ENCODE data around the gene NKAP.
"Not testable (repeated sequence)": the region's sequence is repeated elsewhere in the genome, so short reads cannot be mapped to it uniquely, and the experiment has no call there.

The NKAP gene

GRCh38 chrX:119970574-119970973 is 27.0 kb upstream of the NKAP start:
- H3K9me3 ChIP-seq (ENCODE audit: insufficient read depth, low read length) = no peaks in the 10 kb centered on the region
- no peaks in the 10 kb centered on the region for H3K27me3 ChIP-seq (ENCODE audit: low read depth, low read length)
- H3K36me3 ChIP-seq (replicated peaks; ENCODE audit: low read depth, low read length) = no peaks in the 10 kb centered on the region
- no peak for TF ChIP-seq EZH2phosphoT487 (IDR thresholded peaks at IDR 0.05; ENCODE audit: low read depth)
- TF ChIP-seq, protein P1, sequence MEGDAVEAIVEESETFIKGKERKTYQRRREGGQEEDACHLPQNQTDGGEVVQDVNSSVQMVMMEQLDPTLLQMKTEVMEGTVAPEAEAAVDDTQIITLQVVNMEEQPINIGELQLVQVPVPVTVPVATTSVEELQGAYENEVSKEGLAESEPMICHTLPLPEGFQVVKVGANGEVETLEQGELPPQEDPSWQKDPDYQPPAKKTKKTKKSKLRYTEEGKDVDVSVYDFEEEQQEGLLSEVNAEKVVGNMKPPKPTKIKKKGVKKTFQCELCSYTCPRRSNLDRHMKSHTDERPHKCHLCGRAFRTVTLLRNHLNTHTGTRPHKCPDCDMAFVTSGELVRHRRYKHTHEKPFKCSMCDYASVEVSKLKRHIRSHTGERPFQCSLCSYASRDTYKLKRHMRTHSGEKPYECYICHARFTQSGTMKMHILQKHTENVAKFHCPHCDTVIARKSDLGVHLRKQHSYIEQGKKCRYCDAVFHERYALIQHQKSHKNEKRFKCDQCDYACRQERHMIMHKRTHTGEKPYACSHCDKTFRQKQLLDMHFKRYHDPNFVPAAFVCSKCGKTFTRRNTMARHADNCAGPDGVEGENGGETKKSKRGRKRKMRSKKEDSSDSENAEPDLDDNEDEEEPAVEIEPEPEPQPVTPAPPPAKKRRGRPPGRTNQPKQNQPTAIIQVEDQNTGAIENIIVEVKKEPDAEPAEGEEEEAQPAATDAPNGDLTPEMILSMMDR (IDR thresholded peaks at IDR 0.05; ENCODE audit: low read depth, low read length) = no peak
- H3K4me3 ChIP-seq (ENCODE audit: low read length) = no peak overlapping the region
- no peak overlapping the region for H2AFZ ChIP-seq (ENCODE audit: low read depth, low read length)
- H3K4me1 ChIP-seq (ENCODE audit: low read length) = no peaks in the 10 kb centered on the region
- H3K79me2 ChIP-seq (ENCODE audit: low read length) = no peaks in the 10 kb centered on the region
- H4K20me1 ChIP-seq (ENCODE audit: insufficient read depth, low read length) = no peaks in the 10 kb centered on the region
- no peak overlapping the region for H3K4me2 ChIP-seq (ENCODE audit: low read length)
- H3K27ac ChIP-seq (ENCODE audit: low read length) = no peak overlapping the region
- no peak overlapping the region for H3K9ac ChIP-seq (ENCODE audit: low read length)

- not testable (repeated sequence) for H3K27me3 ChIP-seq (ENCODE audit: low read depth, low read length); H3K4me2 ChIP-seq (ENCODE audit: low read length); H3K4me3 ChIP-seq (ENCODE audit: low read length); H2AFZ ChIP-seq (ENCODE audit: low read depth, low read length); H3K36me3 ChIP-seq (replicated peaks; ENCODE audit: low read depth, low read length); H3K9ac ChIP-seq (ENCODE audit: low read length); H3K79me2 ChIP-seq (ENCODE audit: low read length); H4K20me1 ChIP-seq (ENCODE audit: insufficient read depth, low read length); H3K4me1 ChIP-seq (ENCODE audit: low read length); H3K9me3 ChIP-seq (ENCODE audit: insufficient read depth, low read length); H3K27ac ChIP-seq (ENCODE audit: low read length)
These were observed 23.3 kb upstream of the NKAP start for GRCh38 chrX:119966837-119967236.

DNA sequence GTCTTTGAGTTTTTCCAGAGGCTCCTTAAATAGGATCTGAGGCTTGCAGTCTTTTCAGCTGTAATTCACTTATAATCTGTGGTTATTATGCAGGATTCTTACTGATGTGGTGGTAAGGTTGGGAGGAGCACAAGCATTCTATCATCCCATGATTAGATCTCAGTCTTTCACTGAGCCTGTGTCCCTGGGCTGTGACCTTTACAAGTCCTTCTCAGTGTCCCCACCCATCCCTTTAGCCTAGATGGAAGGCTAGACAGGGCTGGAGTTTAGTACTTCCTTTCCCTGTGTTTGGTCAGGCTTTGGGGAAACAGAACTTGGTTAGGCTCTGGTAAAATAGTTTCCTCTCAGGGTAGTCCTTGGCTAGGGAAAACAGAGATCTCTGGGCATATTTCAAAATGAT is 17.1 kb upstream of the NKAP start:
- Histone ChIP-seq H3K9me3 (ENCODE audit: insufficient read depth, low read length) (no peaks in the 10 kb centered on the region), H4K20me1 (ENCODE audit: insufficient read depth, low read length) (no peaks in the 10 kb centered on the region), H3K36me3 (replicated peaks; ENCODE audit: low read depth, low read length) (no peaks in the 10 kb centered on the region), H3K27ac (ENCODE audit: low read length) (no peak overlapping the region), H3K79me2 (ENCODE audit: low read length) (no peaks in the 10 kb centered on the region), H3K4me3 (ENCODE audit: low read length) (no peak overlapping the region), H3K4me1 (ENCODE audit: low read length) (no peaks in the 10 kb centered on the region), H3K27me3 (ENCODE audit: low read depth, low read length) (no peaks in the 10 kb centered on the region), H3K9ac (ENCODE audit: low read length) (no peak overlapping the region), H2AFZ (ENCODE audit: low read depth, low read length) (no peak overlapping the region), H3K4me2 (ENCODE audit: low read length) (no peak overlapping the region)
- TF ChIP-seq, protein P1 (IDR thresholded peaks at IDR 0.05; ENCODE audit: low read depth, low read length) = no peak
- TF ChIP-seq EZH2phosphoT487 (IDR thresholded peaks at IDR 0.05; ENCODE audit: low read depth) = no peak

DNA sequence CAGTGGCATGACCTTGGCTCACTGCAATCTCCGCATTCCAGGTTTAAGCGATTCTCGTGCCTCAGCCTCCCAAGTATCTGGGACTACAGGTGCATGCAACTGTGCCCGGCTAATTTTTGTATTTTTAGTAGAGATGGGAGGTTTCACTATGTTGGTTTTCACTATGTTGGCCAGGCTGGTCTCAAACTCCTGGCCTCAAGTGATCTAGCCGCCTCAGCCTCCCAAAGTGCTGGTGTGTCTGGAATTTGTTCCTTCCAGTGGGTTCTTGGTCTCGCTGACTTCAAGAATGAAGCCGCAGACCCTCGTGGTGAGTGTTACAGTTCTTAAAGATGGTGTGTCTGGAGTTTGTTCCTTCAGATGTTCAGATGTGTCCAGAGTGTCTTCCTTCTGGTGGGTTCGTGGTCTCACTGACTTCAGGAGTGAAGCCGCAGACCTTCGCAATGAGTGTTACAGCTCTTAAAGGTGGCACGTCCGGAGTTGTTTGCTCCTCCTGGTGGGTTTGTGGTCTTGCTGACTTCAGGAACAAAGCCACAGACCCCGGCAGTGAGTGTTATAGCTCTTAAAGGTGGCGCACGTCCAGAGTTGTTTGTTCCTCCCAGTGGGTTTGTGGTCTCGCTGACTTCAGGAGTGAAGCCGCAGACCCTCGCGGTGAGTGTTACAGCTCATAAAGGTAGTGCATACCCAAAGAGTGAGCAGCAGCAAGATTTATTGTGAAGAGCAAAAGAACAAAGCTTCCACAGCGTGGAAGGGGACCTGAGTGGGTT is 12.4 kb upstream of the NKAP start:
- H3K9me3 ChIP-seq (ENCODE audit: insufficient read depth, low read length) = not testable (repeated sequence)

GRCh38 chrX:119954374-119954773 is 10.8 kb upstream of the NKAP start:
- H3K36me3 ChIP-seq (replicated peaks; ENCODE audit: low read depth, low read length) = no peaks in the 10 kb centered on the region
- H3K4me2 ChIP-seq (ENCODE audit: low read length) = no peak overlapping the region
- H2AFZ ChIP-seq (ENCODE audit: low read depth, low read length) = no peak overlapping the region
- H3K27ac ChIP-seq (ENCODE audit: low read length) = no peak overlapping the region
- H3K4me1 ChIP-seq (ENCODE audit: low read length) = no peaks in the 10 kb centered on the region
- H3K4me3 ChIP-seq (ENCODE audit: low read length) = no peak overlapping the region
- H3K9me3 ChIP-seq (ENCODE audit: insufficient read depth, low read length) = no peaks in the 10 kb centered on the region
- no peaks in the 10 kb centered on the region for H3K79me2 ChIP-seq (ENCODE audit: low read length)
- no peaks in the 10 kb centered on the region for H3K27me3 ChIP-seq (ENCODE audit: low read depth, low read length)
- no peak overlapping the region for H3K9ac ChIP-seq (ENCODE audit: low read length)
- no peaks in the 10 kb centered on the region for H4K20me1 ChIP-seq (ENCODE audit: insufficient read depth, low read length)
- TF ChIP-seq EZH2phosphoT487 (IDR thresholded peaks at IDR 0.05; ENCODE audit: low read depth) = no peak

More for the DNA sequence above, 12.4 kb upstream of the NKAP start:
- H2AFZ ChIP-seq (ENCODE audit: low read depth, low read length); H4K20me1 ChIP-seq (ENCODE audit: insufficient read depth, low read length); H3K27me3 ChIP-seq (ENCODE audit: low read depth, low read length); H3K79me2 ChIP-seq (ENCODE audit: low read length); H3K27ac ChIP-seq (ENCODE audit: low read length); H3K4me2 ChIP-seq (ENCODE audit: low read length); H3K9ac ChIP-seq (ENCODE audit: low read length); H3K4me1 ChIP-seq (ENCODE audit: low read length); H3K36me3 ChIP-seq (replicated peaks; ENCODE audit: low read depth, low read length); H3K4me3 ChIP-seq (ENCODE audit: low read length): not testable (repeated sequence)
